WERI-Rb-1 (cell line): ENCODE data around the gene GPC3.

Source experiments
- DNase-seq: peaks from one replicate; pipeline ENCODE4 v3.0.0-alpha.2; 2020
- H3K27ac ChIP-seq: fragments of 250-450 bp; sonication (Bioruptor Pico); 2 replicates; pipeline ENCODE4 v1.5.1; 2020; ENCODE audit warnings: mild to moderate bottlenecking, moderate library complexity
- H3K27me3 ChIP-seq: fragments of 250-450 bp; sonication (Bioruptor Pico); 2 replicates; pipeline ENCODE4 v1.5.1; 2021; ENCODE audit warnings: mild to moderate bottlenecking, low read depth, moderate library complexity; ENCODE audit not compliant: insufficient read depth, severe bottlenecking
- H3K36me3 ChIP-seq: fragments of 250-450 bp; sonication (Bioruptor Pico); 2 replicates; pipeline ENCODE4 v1.5.1; 2020; ENCODE audit warnings: mild to moderate bottlenecking, moderate library complexity
- H3K4me3 ChIP-seq: 2 replicates; pipeline ENCODE4 v1.5.1; 2011; ENCODE audit warnings: low read depth, mild to moderate bottlenecking, control low read depth, low read length
- H3K9me3 ChIP-seq: fragments of 250-450 bp; sonication (Bioruptor Pico); 2 replicates; pipeline ENCODE4 v1.5.1; 2021; ENCODE audit warnings: mild to moderate bottlenecking, moderate library complexity; ENCODE audit not compliant: severe bottlenecking
- CTCF ChIP-seq: IDR thresholded peaks from 2 replicates; pipeline ENCODE4 v1.5.1; 2011; ENCODE audit warnings: low read depth, mild to moderate bottlenecking, control low read depth, inconsistent platforms, low read length

GPC3 gene

GRCh38 chrX:133590703-133591505 lies 394.5 kb downstream of the GPC3 start:
- Histone ChIP-seq H3K4me3 (no peak overlapping the region), H3K27me3 (peaks cover 60% of the 10 kb centered on the region), H3K9me3 (no peaks in the 10 kb centered on the region), H3K27ac (no peak overlapping the region), H3K36me3 (no peaks in the 10 kb centered on the region)
- no peak for TF ChIP-seq CTCF
- no peak for DNase-seq

GRCh38 chrX:133588827-133589226 lies 396.6 kb downstream of the GPC3 start:
- Histone ChIP-seq H3K9me3 (no peaks in the 10 kb centered on the region), H3K36me3 (no peaks in the 10 kb centered on the region), H3K27ac (no peak overlapping the region), H3K27me3 (peaks cover 62% of the 10 kb centered on the region), H3K4me3 (no peak overlapping the region)
- no peak for DNase-seq
- TF ChIP-seq CTCF, result no peak

GRCh38 chrX:133587818-133588217 lies 397.6 kb downstream of the GPC3 start:
- H3K36me3 ChIP-seq, result no peaks in the 10 kb centered on the region
- DNase-seq, result no peak
- no peak overlapping the region for H3K4me3 ChIP-seq
- peaks cover 67% of the 10 kb centered on the region for H3K27me3 ChIP-seq
- no peak overlapping the region for H3K27ac ChIP-seq
- no peak for TF ChIP-seq CTCF
- no peaks in the 10 kb centered on the region for H3K9me3 ChIP-seq

- no peak for DNase-seq
- Histone ChIP-seq H3K27ac (no peak overlapping the region), H3K4me3 (no peak overlapping the region), H3K9me3 (no peaks in the 10 kb centered on the region), H3K36me3 (no peaks in the 10 kb centered on the region), H3K27me3 (peaks cover 67% of the 10 kb centered on the region)
- no peak for TF ChIP-seq CTCF
These were observed 398.3 kb downstream of the GPC3 start for GRCh38 chrX:133587071-133587470.

GRCh38 chrX:133586443-133586842 lies 399.0 kb downstream of the GPC3 start:
- H3K4me3 ChIP-seq, result no peak overlapping the region
- H3K27ac ChIP-seq, result no peak overlapping the region
- TF ChIP-seq CTCF, result no peak
- peaks cover 62% of the 10 kb centered on the region for H3K27me3 ChIP-seq
- no peaks in the 10 kb centered on the region for H3K36me3 ChIP-seq
- DNase-seq, result no peak
- no peaks in the 10 kb centered on the region for H3K9me3 ChIP-seq

GRCh38 chrX:133583825-133584224 lies 401.6 kb downstream of the GPC3 start:
- TF ChIP-seq CTCF, result no peak
- Histone ChIP-seq H3K27me3 (peaks cover 49% of the 10 kb centered on the region), H3K4me3 (no peak overlapping the region), H3K36me3 (no peaks in the 10 kb centered on the region), H3K27ac (no peak overlapping the region), H3K9me3 (no peaks in the 10 kb centered on the region)
- DNase-seq, result no peak
